H4 (cell line): ENCODE results near the gene KRTAP1-3. TPM values are rescaled to one million over a fixed set of nuclear protein-coding genes. Genes with fewer than 3 reads are reported as not detected.
"Not testable (repeated sequence)": the region's sequence is repeated elsewhere in the genome, so short reads cannot be mapped to it uniquely, and the experiment has no call there.

Experiments used
- DNase-seq: peaks from one replicate; pipeline ENCODE4 v3.0.0-alpha.2; 2015; ENCODE audit warnings: low spot score
- total RNA-seq: library from RNA; depleted of rRNA; stranded (reverse); fragments of >200 nt; shearing (Covaris generic); gene quantifications from 2 replicates; pipeline ENCODE4 v1.2.3, GENCODE V29; 2014

KRTAP1-3 gene
- total RNA-seq, 1 experiment from 2014 or later = not detected

- not testable (repeated sequence) for DNase-seq
Measured at GRCh38 chr17:41054556-41054955, 19.9 kb upstream of the KRTAP1-3 start.

DNA sequence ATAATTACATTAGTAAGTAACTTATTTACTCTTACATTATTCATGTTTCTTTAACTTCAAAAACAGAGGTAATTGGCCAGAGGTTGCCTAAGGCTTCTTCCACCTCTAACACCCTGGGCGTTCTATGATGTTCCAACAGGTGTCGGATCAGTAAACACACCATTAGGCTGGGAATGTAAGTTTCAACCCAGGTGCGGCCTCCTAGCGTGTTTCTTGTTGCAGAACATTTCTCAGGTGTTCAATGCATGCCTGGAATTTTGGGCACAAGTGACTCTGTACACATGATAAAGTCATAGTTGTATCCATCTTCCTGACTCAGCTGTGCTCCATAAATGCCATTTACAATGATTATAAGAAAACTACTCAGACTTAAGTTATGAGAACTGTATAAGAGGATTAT is 19.4 kb upstream of the KRTAP1-3 start:
- no peak for DNase-seq

DNA sequence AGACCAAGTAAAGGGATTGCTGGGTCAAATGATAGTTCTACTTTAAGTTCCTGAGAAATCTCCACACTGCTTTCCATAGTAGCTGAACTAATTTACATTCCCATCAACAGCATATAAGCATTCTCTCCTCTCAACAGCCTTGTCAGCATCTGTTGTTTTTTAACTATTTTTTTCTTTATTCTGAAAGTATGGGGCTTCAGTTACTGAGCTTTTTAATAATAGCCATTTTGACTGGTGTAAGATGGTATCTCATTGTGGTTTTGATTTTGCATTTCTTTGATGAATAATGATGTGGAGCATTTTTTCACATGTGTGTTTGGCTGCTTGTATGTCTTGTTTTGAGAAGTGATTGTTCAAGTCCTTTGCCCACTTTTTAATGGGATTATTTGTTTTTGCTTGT is 17.9 kb upstream of the KRTAP1-3 start:
- no peak for DNase-seq

GRCh38 chr17:41049110-41049509 is 14.4 kb upstream of the KRTAP1-3 start:
- no peak for DNase-seq

- DNase-seq = no peak
Measured at GRCh38 chr17:41048441-41048840, 13.8 kb upstream of the KRTAP1-3 start.

DNA sequence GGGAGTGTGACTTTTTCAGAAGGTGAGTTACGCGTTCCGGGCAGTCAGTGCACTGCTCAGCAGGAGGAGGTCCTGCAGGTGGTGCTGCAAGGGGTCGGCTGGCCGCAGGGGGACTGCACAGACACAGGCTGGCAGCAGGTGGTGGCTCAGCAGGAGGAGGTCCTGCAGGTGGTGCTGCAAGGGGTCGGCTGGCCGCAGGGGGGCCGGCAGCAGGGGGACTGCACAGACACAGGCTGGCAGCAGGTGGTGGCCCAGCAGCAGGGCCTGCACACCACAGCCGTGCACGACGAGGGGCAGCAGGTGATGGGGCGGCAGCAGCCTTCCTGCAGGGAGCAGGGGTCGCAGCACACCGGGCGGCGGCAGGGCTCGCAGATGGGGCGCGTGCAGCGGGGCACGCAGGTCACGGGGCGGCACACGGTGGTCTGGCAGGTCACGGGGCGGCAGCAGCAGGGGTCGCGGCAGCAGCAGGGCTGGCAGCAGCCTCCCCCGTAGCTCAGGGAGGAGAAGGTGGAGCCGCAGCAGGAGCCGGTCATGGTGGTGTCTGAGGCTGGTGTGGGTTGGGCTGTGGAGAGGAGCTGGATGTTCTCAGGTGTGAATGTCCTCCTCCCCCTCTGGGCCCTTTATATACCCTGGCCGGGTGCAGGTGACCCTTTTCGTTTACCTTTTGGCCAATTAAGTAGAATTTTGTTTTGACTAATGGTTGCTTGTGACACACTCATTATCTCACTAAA is 12.2 kb upstream of the KRTAP1-3 start, which contains the start of gene KRTAP2-1:
KRTAP2-1 (minus strand) TSS at position 582 of the 731 bp plus-strand sequence; CDS start at position 533, 49 bp downstream.
- not testable (repeated sequence) for DNase-seq

- no peak for DNase-seq
Measured at GRCh38 chr17:41042953-41043352, 8.3 kb upstream of the KRTAP1-3 start.

DNA sequence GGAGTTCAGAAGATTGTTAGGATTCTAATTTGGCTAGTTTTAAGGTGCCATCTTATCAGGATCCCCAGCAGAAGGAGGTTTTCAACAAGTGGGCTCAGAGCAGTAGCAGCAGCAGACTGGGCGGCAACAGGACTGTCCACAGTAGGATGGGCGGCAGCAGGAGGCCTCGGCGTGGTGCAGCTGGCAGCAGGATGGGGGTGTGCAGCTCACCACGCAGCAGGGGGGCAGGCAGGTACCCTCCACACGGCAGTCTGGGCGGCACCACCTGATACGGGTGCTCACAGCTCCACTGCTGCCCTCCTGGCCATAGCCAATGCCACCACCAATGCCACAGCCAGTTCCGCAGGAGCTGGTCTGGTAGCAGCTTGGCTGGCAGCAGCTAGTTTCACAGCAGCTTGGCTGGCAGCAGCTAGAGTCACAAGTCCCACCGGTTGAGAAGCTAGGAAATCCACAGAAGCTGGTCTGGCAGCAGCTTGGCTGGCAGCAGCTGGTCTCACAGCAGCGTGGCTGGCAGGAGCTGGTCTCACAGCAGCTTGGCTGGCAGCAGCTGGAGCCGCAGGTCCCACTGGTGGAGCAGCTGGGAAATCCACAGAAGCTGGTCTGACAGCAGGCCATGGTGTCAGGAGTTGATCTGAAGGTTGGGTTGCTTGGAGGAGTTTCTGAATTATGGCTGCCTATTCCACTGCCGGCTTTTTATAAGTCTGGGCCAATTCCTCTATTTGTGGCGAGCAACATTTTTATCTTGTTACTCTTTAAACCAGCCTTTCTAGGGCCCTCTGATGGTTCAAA is 6.3 kb upstream of the KRTAP1-3 start, which contains the start of gene KRTAP1-1:
KRTAP1-1 (minus strand) TSS at position 668 of the 789 bp plus-strand sequence; CDS start at position 615, 53 bp downstream.
- not testable (repeated sequence) for DNase-seq

- DNase-seq = no peak
Measured at GRCh38 chr17:41037853-41038350, 3.2 kb upstream of the KRTAP1-3 start.

DNA sequence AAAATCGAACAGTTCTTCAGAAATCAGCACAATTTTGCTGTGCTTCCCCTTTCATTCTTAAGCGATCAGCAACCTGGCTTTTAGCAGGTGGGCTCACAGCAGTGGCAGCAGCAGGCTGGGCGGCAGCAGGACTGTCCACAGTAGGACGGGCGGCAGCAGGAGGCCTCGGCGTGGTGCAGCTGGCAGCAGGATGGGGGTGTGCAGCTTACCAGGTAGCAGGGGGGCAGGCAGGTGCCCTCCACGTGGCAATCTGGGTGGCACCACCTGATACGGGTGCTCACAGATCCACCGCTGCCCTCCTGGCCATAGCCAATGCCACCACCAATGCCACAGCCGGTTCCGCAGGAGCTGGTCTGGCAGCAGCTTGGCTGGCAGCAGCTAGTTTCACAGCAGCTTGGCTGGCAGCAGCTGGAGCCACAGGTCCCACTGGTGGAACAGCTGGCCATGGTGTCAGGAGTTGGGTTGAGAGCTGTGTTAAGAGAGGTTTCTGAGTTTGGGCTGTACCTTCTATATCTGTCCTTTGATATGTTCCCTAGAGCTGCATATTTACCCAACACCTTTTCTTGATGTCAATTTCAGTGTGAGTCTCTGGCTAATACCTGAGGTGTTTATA is 4.9 kb downstream of the KRTAP1-3 start, which contains the start of gene KRTAP1-4:
KRTAP1-4 (minus strand) TSS at position 563 of the 613 bp plus-strand sequence; CDS start at position 446, 117 bp downstream.
- DNase-seq = no peak

DNA sequence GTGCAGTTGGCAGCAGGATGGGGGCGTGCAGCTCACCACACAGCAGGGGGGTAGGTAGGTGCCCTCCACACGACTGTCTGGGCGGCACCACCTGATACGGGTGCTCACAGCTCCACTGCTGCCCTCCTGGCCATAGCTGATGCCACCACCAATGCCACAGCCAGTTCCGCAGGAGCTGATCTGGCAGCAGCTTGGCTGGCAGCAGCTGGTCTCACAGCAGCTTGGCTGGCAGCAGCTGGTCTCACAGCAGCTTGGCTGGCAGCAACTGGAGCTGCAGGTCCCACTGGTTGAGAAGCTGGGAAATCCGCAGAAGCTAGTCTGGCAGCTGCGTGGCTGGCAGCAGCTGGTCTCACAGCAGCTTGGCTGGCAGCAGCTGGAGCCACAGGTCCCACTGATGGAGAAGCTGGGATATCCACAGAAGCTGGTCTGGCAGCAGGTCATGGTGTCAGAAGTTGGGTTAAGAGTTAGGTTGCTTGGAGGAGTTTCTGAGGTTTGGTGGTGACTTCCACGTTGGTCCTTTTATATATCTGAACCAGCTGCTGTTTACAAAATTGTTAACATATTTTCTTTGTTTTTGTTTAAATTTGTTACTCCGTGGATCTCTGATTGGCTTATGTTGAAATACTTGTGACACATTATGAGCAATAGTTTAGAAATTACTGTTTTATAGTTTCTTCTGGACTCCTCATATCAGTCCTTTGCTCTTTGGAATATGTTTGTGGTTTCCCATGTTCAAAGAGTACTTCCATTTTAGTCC is 7.8 kb downstream of the KRTAP1-3 start, which contains the start of gene KRTAP1-5:
KRTAP1-5 (minus strand) TSS at position 494 of the 757 bp plus-strand sequence; CDS start at position 441, 53 bp downstream.
- DNase-seq = peak; percentile 83

GRCh38 chr17:41024697-41025096 is 10.0 kb downstream of the KRTAP1-3 start:
- no peak for DNase-seq

- no peak for DNase-seq
Measured at GRCh38 chr17:41020336-41020735, 14.3 kb downstream of the KRTAP1-3 start.

- no peak for DNase-seq
Measured at GRCh38 chr17:41019415-41019814, 15.3 kb downstream of the KRTAP1-3 start.

- no peak for DNase-seq
Measured at GRCh38 chr17:41018541-41018940, 16.1 kb downstream of the KRTAP1-3 start.

- DNase-seq = no peak
Measured at GRCh38 chr17:41016578-41017215, 18.0 kb downstream of the KRTAP1-3 start.

GRCh38 chr17:41015454-41015853 is 19.2 kb downstream of the KRTAP1-3 start:
- no peak for DNase-seq

DNA sequence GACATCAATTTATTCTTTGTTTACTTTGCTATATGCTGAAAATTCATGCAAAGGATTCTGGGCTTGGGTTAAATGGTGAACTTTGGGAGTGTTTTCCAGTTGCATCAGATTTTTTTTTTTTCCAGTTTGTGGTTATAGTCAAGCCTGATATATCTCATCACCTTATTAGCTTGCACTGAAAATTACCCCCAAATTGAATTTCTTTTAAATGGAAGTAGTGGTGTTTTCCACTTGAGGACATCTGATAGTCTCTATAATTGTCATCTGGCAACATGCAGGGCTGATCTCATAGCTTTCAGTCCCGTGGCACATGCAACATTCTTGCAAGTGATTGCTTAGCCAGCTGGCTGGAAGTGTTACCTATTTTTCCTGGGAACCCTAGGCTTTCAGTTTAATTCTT is 21.1 kb downstream of the KRTAP1-3 start:
- peak; percentile 25 for DNase-seq

- DNase-seq = no peak
Measured at GRCh38 chr17:41013181-41013580, 21.5 kb downstream of the KRTAP1-3 start.

DNA sequence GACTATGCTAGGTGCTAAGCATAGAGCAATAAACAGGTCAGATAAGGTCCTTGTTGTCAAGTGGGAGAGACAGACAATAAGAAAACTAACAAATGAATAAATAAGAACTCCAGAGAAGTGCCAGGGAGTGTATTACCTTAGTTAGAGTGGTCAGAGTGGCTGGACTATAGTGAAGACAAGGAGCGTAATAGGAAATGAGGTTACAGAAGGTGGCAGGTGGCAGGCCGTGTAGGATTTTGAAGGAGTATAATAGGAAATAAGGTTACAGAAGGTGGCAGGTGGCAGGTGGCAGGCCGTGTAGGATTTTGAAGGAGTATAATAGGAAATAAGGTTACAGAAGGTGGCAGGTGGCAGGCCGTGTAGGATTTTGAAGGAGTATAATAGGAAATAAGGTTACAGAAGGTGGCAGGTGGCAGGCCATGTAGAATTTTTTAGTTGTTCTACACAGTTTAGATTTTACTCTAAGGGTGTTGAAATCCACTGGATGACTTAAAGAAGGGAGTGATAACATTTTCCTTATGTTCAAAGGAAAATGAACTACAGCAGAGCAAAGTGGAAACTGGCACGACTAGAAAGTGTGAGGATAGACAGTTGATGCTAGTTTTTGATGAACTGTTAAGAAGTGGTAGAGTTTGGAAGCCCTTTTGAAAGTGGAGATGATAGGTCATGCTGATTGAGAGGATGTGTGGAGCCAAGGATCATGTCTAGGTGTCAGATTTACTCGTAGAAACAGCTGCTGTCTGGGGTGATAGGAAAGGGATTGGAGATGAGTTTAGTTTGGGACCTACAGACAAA is 22.2 kb downstream of the KRTAP1-3 start:
- no peak for DNase-seq
